HepG2 (cell line): ENCODE data around the gene COPS8. TPM values are rescaled to one million over a fixed set of nuclear protein-coding genes. Genes with fewer than 3 reads are reported as not detected.

Experiments used
- ATF1 ChIP-seq: IDR thresholded peaks from 2 replicates; pipeline ENCODE4 v1.6.1; 2016; ENCODE audit warnings: mild to moderate bottlenecking, control low read depth
- ETV5 ChIP-seq: IDR thresholded peaks from 2 replicates; pipeline ENCODE4 v1.6.1; 2018; ENCODE audit warnings: missing biosample characterization, missing genetic modification reagents, inconsistent platforms, borderline replicate concordance
- GATAD1 ChIP-seq: IDR thresholded peaks from 2 replicates; pipeline ENCODE4 v1.6.1; 2016; ENCODE audit warnings: missing genetic modification reagents, missing compliant biosample characterization
- MAZ ChIP-seq, 2 experiments: sonication (generic) in 1 of 2; formaldehyde crosslinking in 1 of 2; IDR thresholded peaks; 2 replicates each; pipeline versions ENCODE4 v1.5.0 to v1.6.1; 2012 to 2020; ENCODE audit warnings: low read depth in 2 of 2, mild to moderate bottlenecking in 2 of 2, borderline replicate concordance in 1 of 2, improper control_type of control experiment in 1 of 2, low read length in 1 of 2, missing genetic modification reagents in 1 of 2, moderate library complexity in 1 of 2
- MED13 ChIP-seq: sonication (generic); formaldehyde crosslinking; IDR thresholded peaks from 2 replicates; pipeline ENCODE4 v1.5.0; 2020; ENCODE audit warnings: missing genetic modification reagents
- RBFOX2 ChIP-seq: fragments of 200-400 bp; formaldehyde crosslinking; IDR thresholded peaks from 2 replicates; pipeline ENCODE4 v1.6.1; 2017; ENCODE audit warnings: low read depth, mild to moderate bottlenecking, low read length
- RBM22 ChIP-seq: fragments of 200-400 bp; formaldehyde crosslinking; optimal IDR thresholded peaks from 2 replicates; pipeline ENCODE3; 2017; ENCODE audit warnings: mild to moderate bottlenecking, low read length, moderate library complexity
- TAF1 ChIP-seq: sonication (generic); formaldehyde crosslinking; IDR thresholded peaks from 2 replicates; pipeline ENCODE4 v1.4.0; 2020; ENCODE audit warnings: missing genetic modification reagents
- TCF12 ChIP-seq, 2 experiments: fragments of 450-650 bp in 1 of 2; sonication (generic) in 1 of 2; formaldehyde crosslinking in 1 of 2; IDR thresholded peaks; 2 replicates each; pipeline versions ENCODE4 v1.6.1 to v1.8.0; 2017 to 2022; ENCODE audit warnings: antibody characterized with exemption in 1 of 2, mild to moderate bottlenecking in 1 of 2, missing genetic modification reagents in 1 of 2, moderate library complexity in 1 of 2
- U2AF1 ChIP-seq: fragments of 200-400 bp; formaldehyde crosslinking; optimal IDR thresholded peaks from 2 replicates; pipeline ENCODE3; 2017; ENCODE audit warnings: mild to moderate bottlenecking, low read depth, low read length
- ZFP90 ChIP-seq: sonication (generic); formaldehyde crosslinking; IDR thresholded peaks from 2 replicates; pipeline ENCODE4 v1.8.0; 2022; ENCODE audit warnings: missing genetic modification reagents, mild to moderate bottlenecking, inconsistent platforms, borderline replicate concordance
- ZNF124 ChIP-seq: sonication (generic); formaldehyde crosslinking; IDR thresholded peaks from 2 replicates; pipeline ENCODE4 v1.4.0; 2020; ENCODE audit warnings: missing genetic modification reagents
- ZNF234 ChIP-seq: sonication (generic); formaldehyde crosslinking; conservative IDR thresholded peaks from 2 replicates; pipeline ENCODE4 v1.5.1; 2020; ENCODE audit warnings: mild to moderate bottlenecking, missing genetic modification reagents
- ZNF260 ChIP-seq: sonication (generic); formaldehyde crosslinking; IDR thresholded peaks from 2 replicates; pipeline ENCODE4 v1.4.0; 2020; ENCODE audit warnings: missing genetic modification reagents, low read depth, mild to moderate bottlenecking, borderline replicate concordance
- ZNF264 ChIP-seq: sonication (generic); formaldehyde crosslinking; IDR thresholded peaks from 2 replicates; pipeline ENCODE4 v1.4.0; 2020; ENCODE audit warnings: missing genetic modification reagents
- ZNF318 ChIP-seq: sonication (generic); formaldehyde crosslinking; IDR thresholded peaks from 2 replicates; pipeline ENCODE4 v1.4.0; 2020; ENCODE audit warnings: mild to moderate bottlenecking, missing genetic modification reagents
- ZNF335 ChIP-seq: sonication (generic); formaldehyde crosslinking; IDR thresholded peaks from 2 replicates; pipeline ENCODE4 v1.4.0; 2020; ENCODE audit warnings: missing genetic modification reagents
- ZNF33B ChIP-seq: sonication (generic); formaldehyde crosslinking; IDR thresholded peaks from 2 replicates; pipeline ENCODE4 v1.5.1; 2020; ENCODE audit warnings: mild to moderate bottlenecking, missing genetic modification reagents
- ZNF577 ChIP-seq: sonication (generic); formaldehyde crosslinking; IDR thresholded peaks from 2 replicates; pipeline ENCODE4 v1.4.0; 2020; ENCODE audit warnings: mild to moderate bottlenecking, low read depth, missing genetic modification reagents, borderline replicate concordance
- ZNF792 ChIP-seq: IDR thresholded peaks from 2 replicates; pipeline ENCODE4 v1.6.1; 2016
- polyA plus RNA-seq, 8 experiments: library from polyadenylated mRNA; depleted of rRNA in 3 of 8; stranded (reverse) in 7 of 8; unstranded in 1 of 8; fragments of >200 nt; fragmentation: Illumina TruSeq in 4 of 8; extraction: Trizol in 4 of 8; gene quantifications; 2 replicates each; pipeline versions ENCODE4 v1.2.1 to v1.2.3, GENCODE V29; 2011 to 2016; ENCODE audit warnings: low read depth in 4 of 8, missing spikeins in 1 of 8, mixed read lengths in 1 of 8; ENCODE audit not compliant: insufficient read depth in 1 of 8
- total RNA-seq, 5 experiments: library from RNA; depleted of rRNA; stranded (reverse); fragments of >200 nt; fragmentation: Illumina TruSeq; extraction: Trizol; gene quantifications; 2 replicates each; pipeline ENCODE4 v1.2.3, GENCODE V29; 2016; ENCODE audit warnings: low read depth in 1 of 5
- TF ChIP-seq, protein P1 (sequence below): sonication (generic); formaldehyde crosslinking; IDR thresholded peaks from 2 replicates; pipeline ENCODE4 v1.8.0; 2022; ENCODE audit warnings: missing genetic modification reagents, low read depth, mild to moderate bottlenecking, borderline replicate concordance

COPS8 gene
- total and polyA plus RNA-seq, 2 of the 13 experiments (the other 11 are each of a cell fraction or from before 2014, with no cell fraction given): 86.3 to 96.6 TPM

DNA sequence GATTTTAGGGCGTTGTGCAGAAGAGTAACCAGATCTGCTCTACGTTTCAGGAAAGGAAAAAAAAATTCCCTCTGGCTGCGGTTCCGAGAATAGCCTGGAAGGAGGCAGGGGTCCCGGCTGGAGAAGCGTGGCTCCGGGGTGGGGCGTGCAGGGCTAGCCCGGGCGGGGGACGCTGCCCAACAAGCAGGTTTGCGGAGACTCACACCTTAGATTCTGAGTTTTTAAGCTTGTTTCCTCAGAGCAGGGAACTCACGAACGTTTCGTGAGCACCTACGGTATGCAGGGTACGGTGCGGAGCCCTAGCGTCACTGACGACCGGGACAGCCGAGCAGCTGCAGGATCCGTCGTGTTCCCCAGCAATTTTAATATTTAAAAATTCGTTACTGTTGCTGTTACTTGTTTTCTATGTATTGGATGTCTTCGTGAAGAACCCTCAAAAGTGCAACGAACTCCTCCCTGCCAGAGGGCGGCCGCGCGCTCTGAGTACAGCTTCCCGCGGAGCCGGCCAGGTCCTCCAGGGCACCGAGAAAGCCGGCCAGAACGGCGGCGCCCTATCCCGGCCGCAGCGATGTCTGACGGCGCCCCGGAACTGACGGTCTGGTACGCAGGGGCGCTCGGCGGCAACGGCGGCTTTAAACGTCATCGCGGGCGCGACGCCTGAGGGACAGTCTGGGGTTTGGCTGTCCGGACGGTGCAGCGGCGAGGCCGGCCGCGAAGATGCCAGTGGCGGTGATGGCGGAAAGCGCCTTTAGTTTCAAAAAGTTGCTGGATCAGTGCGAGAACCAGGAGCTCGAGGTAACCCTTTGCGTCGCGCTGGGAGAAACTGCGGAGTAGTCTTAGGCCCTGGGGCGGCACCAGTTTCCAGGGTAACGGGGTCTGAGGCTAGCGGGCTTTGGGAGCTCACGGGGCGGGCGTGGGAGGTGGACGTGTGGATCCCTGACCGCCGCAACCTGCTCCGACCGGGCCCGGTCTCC is at the start of gene COPS8 (continued):
- TF ChIP-seq MED13 (peak; percentile 59), RBM22 (peak; percentile 13), U2AF1 (peak; percentile 93), ZNF792 (CRISPR knock-in tag) (peak; percentile 93), TAF1 (CRISPR knock-in tag) (peak; percentile 96), ETV5 (CRISPR knock-in tag) (peak; percentile 92), ZNF33B (CRISPR knock-in tag) (peak; percentile 86), RBFOX2 (peak; percentile 98), ZNF264 (CRISPR knock-in tag) (peak; percentile 95), ATF1 (CRISPR knock-in tag) (peak; percentile 100), ZNF335 (CRISPR knock-in tag) (peak; percentile 96), ZNF577 (CRISPR knock-in tag) (no peak), GATAD1 (CRISPR knock-in tag) (peak; percentile 100), ZNF260 (CRISPR knock-in tag) (0 out of 2 replicates have a peak, but pooled peaks have one; percentile 34), ZNF234 (CRISPR knock-in tag) (peak; percentile 91), ZNF124 (CRISPR knock-in tag) (0 out of 2 replicates have a peak, but pooled peaks have one; percentile 93), TCF12 (IDR thresholded peaks at IDR 0.05) (no peak), TCF12 (CRISPR knock-in tag; IDR thresholded peaks at IDR 0.05) (0 out of 2 replicates have a peak, but pooled peaks have one; percentile 45), ZFP90 (CRISPR knock-in tag) (peak; percentile 87; the same call in 1 of the 2 replicates), MAZ (IDR thresholded peaks at IDR 0.05; ENCODE audit: borderline replicate concordance, low read depth, low read length) (no peak), MAZ (CRISPR knock-in tag; IDR thresholded peaks at IDR 0.05; ENCODE audit: low read depth) (peak; percentile 87), ZNF318 (CRISPR knock-in tag) (peak; percentile 94)
- TF ChIP-seq, protein P1, sequence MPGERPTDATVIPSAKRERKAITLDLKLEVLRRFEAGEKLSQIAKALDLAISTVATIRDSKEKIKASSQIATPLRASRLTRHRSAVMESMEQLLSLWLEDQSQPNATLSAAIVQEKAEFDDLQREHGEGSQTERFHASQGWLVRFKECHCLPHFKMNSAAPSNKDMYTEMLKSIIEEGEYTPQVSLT (CRISPR knock-in tag): no peak
